Ishikawa (cell line): ENCODE results near the gene ABT1.

Experiments used
- CEBPB ChIP-seq: IDR thresholded peaks from 2 replicates; pipeline ENCODE4 v1.6.1; 2012
- EP300 ChIP-seq: IDR thresholded peaks from 2 replicates; pipeline ENCODE4 v1.6.1; 2012; ENCODE audit warnings: borderline replicate concordance
- REST ChIP-seq: IDR thresholded peaks from 2 replicates; pipeline ENCODE4 v1.6.1; 2012; ENCODE audit warnings: low read depth, mild to moderate bottlenecking
- TAF1 ChIP-seq: IDR thresholded peaks from 2 replicates; pipeline ENCODE4 v1.6.1; 2012; ENCODE audit warnings: low read depth, mild to moderate bottlenecking
- TCF12 ChIP-seq: IDR thresholded peaks from 2 replicates; pipeline ENCODE4 v1.6.1; 2012; ENCODE audit warnings: low read depth
- YY1 ChIP-seq: IDR thresholded peaks from 2 replicates; pipeline ENCODE4 v1.6.1; 2012; ENCODE audit warnings: low read depth
- ZBTB7A ChIP-seq: IDR thresholded peaks from 2 replicates; pipeline ENCODE4 v1.6.1; 2012; ENCODE audit warnings: low read depth

DNA sequence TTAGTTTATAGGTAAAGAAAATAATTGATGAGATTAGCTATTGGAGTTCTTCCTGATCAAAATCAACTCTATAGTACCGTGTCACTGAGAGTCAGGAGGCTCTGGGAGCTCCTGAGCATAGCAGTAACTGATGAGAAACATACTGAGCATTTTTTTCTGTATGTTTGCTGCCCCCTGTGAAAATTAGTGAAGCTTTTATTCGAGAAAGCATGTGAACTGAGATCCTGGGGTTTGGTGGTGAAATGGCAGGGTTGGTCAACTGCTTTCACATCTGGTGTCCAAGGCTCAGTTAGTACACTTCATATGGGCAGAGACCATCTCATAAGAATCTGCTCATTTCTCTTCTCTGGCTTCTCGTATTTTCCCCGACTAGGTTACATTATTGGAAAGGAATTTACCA, 4.1 kb upstream of the ABT1 start:
- TF ChIP-seq ZBTB7A: no peak
- no peak for TF ChIP-seq EP300
- no peak for TF ChIP-seq YY1
- no peak for TF ChIP-seq TCF12
- no peak for TF ChIP-seq REST
- TF ChIP-seq TAF1: no peak
- TF ChIP-seq CEBPB: no peak
